VCaP (cell line): ENCODE measurements around the gene DAP.

Experiments
- H3K27ac ChIP-seq: fragments of 450-650 bp; 2 replicates; pipeline ENCODE4 v1.5.1; 2017
- TF ChIP-seq, protein P1 (sequence below): fragments of 450-650 bp; conservative IDR thresholded peaks from 2 replicates; pipeline ENCODE4 v1.5.1; 2017; ENCODE audit warnings: mild to moderate bottlenecking, moderate library complexity

The DAP gene

DNA sequence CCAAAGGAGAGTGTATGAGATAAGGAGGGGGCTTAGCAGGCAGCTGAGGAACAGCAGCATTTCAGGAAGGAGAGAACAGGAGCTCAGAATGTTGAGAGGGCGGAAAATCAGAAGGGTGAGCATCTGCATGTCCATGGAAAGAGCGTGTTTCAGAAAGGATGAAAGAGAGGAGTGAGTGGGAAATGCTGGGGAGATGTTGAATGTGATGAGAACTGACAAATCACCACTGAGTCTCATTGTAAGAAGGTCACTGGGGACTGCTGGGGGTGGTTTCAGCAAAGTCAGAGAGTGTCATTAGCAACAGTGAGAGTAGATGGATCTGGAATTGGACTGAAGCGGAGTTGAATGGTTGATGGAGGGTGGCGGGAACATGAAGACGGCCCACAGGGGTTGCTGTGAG lies 131.4 kb downstream of the DAP start:
- H3K27ac ChIP-seq: no peak overlapping the region
- TF ChIP-seq, protein P1, sequence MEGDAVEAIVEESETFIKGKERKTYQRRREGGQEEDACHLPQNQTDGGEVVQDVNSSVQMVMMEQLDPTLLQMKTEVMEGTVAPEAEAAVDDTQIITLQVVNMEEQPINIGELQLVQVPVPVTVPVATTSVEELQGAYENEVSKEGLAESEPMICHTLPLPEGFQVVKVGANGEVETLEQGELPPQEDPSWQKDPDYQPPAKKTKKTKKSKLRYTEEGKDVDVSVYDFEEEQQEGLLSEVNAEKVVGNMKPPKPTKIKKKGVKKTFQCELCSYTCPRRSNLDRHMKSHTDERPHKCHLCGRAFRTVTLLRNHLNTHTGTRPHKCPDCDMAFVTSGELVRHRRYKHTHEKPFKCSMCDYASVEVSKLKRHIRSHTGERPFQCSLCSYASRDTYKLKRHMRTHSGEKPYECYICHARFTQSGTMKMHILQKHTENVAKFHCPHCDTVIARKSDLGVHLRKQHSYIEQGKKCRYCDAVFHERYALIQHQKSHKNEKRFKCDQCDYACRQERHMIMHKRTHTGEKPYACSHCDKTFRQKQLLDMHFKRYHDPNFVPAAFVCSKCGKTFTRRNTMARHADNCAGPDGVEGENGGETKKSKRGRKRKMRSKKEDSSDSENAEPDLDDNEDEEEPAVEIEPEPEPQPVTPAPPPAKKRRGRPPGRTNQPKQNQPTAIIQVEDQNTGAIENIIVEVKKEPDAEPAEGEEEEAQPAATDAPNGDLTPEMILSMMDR: no peak
